Posterior vena cava (tissue), 2 donors: Measurements from ENCODE around the gene IRX2. TPM values are rescaled to one million over a fixed set of nuclear protein-coding genes. Genes with fewer than 3 reads are reported as not detected.

Source experiments
- DNase-seq: peaks from one replicate; pipeline ENCODE4 v3.0.0-alpha.2; 2020; ENCODE audit warnings: low spot score
- intact Hi-C, 2 donors: fragments of 100-400 bp; cut with DNase I; formaldehyde crosslinking; loops; one replicate each; pipeline versions ENCODE4 v1.14.1 to v1.14.2; 2022 to 2023
- long read RNA-seq, 2 donors: library from polyadenylated mRNA; unstranded; transcript quantifications; one replicate each; pipeline ENCODE4 v2.0.0, GENCODE V29; 2020 to 2021
- total RNA-seq, 2 donors: library from RNA; stranded (reverse); fragmentation: NEBNext Ultra II Directional; extraction: Animal tissue kit (Norgen Biotek cat#: 25700); gene quantifications; one replicate each; pipeline ENCODE4 v1.2.1, GENCODE V29; 2021
- donor health status: DM: yes; HTN: yes; CAD: no.
- donor health status: DM: yes; HTN: yes; CAD: no.

IRX2 gene
- under 1 TPM; 0.19 to 0.38 TPM for total RNA-seq
- long read RNA-seq, donor 1: 0 reads
- long read RNA-seq, donor 2, partial matches to known transcripts: 1 of 1 reads
- long read RNA-seq, donor 2, other reads (novel, unspliced or antisense): 0 of 1 reads

DNA sequence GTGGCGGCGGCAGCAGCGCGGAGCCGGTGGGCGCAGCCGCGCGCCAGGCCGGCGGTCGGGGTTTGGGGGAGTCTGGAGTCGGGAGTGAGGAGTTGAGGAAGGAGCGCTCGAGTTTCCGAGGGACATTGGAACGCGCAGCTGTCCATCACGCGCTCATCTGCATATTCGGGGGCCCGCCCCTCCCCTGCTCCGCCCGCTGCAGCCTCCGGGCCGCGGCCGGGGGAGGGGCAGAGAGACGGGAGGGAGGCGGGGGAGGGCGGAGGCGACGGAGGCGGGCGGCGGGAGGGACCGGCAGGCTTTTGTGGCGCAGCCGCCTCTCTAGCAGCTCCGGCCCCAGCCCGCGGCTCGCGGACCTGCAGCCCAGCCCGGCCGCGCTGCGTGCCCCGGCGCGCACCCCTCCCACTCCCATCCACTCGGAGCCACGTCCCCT lies at the start of gene IRX2:
TSS of gene IRX2 (minus strand) at position 86 of the 430 bp plus-strand sequence. CDS start 264 bp downstream, outside the sequence.
- DNase-seq: no peak

DNA sequence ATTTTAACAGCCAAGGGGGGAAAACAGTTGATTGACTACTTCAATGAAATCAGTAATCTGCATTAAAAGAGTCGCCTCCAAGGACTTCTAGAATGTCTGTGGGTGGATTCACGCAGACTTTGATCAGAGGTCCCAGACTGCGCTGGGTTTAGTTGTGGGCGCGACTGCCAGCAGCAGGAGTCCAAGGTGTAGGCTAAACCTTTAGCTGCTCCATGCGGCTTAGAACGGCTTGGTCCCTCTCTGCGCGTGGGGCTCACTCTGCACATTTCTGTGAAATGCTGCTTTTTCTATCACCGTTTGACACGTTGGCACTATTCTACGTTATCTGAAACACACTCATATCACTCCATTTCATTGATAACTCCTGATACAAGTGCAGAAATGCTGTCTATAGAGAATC lies 48.6 kb upstream of the IRX2 start:
- intact Hi-C loops: no loop called here

More for the DNA sequence above, at the start of gene IRX2:
- intact Hi-C loops: no loop called here

DNA sequence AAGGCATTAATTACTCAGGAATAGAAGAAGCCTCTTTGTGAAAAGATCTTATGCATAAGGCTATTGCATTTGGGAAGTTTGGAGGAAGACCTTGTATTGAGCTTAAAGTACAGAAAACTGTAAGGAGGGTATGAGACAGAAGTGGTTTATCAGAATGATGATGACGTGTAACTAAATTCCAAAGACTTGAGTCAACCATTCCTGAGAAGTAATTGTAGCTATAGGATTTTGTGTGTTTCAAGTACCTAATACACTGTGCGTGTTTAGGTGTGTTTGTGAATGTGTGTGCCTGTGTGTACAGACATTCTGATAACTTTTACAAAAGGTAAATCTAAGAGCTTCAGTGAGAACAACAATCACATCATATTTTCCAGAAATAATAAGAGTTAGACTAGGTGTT lies 46.5 kb upstream of the IRX2 start:
- intact Hi-C loops: loop anchor here in 1 of 2 donors (2.0 kb wide), 1 partner anchor 59 kb away; no protein-coding TSS in a partner anchor
- no peak for DNase-seq

More for the DNA sequence above, 48.6 kb upstream of the IRX2 start:
- no peak for DNase-seq

DNA sequence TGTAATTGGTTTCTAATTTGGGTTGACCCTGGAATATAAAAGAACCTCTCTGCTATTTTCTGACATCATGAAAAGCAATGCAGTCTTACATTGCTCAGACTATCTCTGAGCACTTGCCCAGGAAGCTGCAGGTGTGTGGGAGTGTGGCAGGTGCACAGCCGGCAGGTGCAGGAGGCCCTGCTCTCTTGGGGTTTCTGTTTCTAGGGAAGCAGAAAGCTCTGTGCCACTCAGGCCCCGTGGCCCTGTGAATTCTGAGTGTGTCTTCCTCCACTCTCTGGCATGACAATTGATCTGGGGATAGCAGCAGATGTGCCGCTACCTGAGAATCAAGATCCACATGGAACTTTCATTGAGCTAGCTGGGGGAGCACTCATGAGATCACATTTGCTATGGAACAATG lies 45.7 kb upstream of the IRX2 start:
- intact Hi-C loops: loop anchor here in 1 of 2 donors (2.0 kb wide), 1 partner anchor 60 kb away; no protein-coding TSS in a partner anchor
- no peak for DNase-seq

DNA sequence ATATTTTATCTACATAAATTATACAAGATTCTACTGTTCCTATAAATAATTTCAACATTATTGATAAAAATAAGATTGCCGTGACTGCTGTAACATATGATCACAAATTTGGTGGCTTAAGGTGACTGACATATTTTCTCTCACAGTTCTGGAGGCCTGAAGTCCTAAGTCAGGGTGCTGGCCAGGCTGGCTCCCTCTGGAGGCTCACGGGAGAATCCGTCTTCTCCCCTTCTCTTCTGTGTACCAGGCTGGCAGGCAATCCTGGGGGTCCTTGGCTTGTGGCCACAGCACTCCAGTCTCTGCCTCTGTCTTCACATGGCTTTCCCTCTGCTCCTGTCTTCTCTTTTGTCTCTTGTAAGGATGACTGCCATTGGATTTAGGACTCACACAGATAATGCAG lies 31.7 kb upstream of the IRX2 start:
- intact Hi-C loops: no loop called here
- no peak for DNase-seq

DNA sequence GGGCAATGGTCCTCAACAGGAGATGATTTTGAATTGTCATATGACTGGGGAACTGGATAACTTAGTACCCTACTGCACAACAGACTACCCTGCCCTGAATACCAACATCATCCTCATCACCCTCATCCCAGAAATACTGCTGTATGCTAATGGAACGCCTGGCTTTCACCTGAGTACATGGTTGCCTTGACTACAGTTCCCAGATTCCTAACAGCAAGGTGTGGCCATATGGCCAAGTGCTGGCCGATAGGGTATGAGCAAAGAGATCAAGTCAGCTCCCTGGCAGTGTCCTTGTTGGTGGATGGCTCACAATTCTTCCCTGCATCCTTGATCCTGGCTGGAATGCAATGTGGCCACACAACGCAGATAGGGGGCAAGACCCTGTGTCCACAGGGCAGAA lies 31.2 kb upstream of the IRX2 start:
- intact Hi-C loops: no loop called here
- no peak for DNase-seq

DNA sequence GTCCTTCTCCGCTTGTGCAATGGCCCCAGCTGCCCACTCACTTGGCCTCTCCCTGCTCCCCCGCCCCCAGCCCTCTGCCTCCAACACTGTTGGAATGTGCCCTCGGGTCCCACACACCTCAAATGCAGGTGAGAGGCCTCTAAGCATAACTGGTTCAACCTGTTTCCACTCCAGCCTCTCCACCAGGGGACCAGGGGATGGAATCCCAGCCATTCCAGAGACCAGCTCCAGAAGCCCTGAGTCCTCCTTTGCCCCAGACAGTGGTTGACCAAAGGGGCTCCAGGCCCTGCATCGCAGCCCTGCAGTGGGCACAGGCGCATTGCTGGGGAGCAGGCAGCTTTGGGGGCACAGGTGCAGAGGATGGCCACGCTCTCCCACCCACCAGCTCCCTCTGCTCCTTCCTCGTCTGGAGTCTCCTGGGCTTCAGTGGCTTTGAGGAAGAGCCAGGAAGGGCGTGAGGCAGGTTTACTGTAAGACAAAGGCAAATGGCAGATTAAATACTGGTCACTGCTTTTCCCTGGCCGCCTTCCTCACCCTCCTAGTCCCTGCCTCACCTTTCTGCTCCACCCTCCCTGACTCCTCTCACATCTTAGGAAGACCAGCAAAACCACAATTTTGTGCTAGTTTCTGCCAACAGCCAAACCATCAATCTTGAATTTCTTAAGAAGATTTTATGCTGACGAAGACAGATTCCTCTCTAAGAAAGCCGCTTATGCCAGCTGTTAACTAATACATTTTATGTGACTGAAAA lies 29.1 kb upstream of the IRX2 start:
- intact Hi-C loops: no loop called here

DNA sequence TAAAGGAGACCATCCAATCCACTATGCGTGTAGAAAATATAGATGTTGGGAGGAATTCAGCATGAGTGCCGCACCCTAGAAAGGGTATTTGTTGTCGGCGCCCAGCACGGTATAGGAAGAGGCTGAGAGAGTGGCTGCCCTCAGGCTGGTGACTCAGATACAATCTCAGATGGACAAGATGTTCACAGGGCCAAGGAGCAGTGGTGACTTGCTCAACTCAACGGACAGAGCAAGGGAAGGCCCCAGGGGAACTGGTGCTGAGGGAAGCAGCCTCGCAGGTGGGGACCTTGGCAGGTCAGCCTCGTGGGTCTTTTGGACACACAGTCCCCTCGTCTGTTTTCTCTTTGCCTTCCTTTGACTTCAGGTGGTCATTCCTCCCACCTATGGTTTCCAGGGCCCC lies 28.0 kb upstream of the IRX2 start:
- intact Hi-C loops: no loop called here
- no peak for DNase-seq

More for the DNA sequence above, 29.1 kb upstream of the IRX2 start:
- DNase-seq: no peak

DNA sequence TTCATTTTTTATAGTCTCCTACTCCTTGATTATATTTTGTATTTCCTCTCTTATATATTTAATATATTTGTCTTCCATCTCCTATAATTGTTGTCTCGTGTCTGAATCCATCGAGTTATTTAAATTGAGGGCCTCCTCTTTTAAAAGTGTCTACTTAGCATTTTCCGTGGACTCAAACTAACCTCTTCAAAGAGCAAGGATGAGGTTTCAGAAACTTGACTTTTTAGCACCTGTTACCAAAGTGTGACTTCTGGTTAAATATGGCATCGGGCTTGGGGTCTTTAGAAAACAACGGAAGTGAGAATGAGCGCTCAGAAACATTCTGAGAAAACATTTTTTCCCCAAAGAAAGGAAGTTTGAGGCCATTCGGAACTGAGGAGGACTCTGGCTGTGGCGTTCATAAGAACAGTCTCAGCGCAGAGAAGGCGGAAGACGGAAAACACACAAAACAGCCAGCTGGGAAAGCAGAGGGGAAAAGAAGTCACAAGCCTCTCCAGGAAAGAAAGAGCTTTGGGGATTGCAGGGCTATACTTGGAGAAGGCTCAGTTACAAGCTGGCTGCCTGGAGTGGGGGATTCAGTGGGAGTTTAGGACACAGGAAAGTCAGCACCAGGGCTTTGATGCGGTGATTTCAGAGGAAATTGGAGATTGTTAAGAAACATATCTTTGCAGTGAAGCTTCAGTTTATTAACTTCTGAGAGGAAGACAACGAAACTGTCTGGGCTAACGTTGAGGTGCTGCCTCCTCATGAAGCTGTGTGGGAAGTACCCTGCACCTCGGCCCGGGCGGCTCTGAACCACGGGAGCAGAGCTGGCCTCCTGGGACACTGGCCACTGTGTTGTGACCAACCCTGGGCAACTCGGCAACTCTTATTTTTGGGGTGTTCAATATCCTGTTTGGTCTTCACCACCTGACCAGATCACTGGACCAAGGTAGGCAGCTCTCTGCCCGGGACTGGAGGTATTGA lies 25.1 kb upstream of the IRX2 start:
- intact Hi-C loops: no loop called here
- DNase-seq: no peak

DNA sequence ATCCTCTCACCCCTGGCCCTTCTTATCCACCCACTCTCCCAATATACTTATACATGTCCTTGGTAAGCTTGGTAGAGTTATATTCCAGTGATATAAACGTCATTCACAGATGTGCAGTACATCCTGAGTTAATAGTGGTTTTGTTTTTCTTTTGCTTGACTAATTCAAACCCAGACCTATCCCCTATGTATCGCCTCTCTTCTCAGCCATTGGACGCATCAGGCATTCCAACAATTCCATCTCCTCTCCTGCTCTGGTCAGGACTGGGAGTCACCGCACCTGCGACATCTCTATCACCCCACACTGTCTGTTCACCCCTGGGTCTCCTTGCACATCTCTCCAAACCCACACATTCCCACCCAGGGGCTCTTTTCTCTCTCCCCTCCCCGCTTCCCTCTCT lies 21.9 kb upstream of the IRX2 start:
- intact Hi-C loops: no loop called here
- no peak for DNase-seq

DNA sequence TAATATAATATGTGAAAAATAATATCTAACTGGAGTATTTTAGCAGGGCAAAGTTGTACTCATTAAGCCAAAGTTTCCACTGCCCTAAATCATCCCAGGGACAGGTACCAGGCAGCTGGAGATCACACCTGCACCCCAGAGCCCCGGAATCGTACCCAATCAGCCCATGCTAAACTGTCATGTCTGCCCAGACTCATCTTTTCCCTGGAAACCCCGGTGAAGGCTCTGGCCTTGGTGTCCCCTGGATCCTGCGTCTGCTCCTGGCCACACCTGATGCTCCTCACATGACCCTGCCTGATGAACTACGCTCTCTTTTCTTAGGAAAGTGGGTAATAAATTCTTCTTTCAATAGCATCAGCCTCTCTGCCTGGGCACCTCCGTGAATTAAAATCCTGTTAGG lies 15.6 kb upstream of the IRX2 start:
- no peak for DNase-seq
- intact Hi-C loops: no loop called here

DNA sequence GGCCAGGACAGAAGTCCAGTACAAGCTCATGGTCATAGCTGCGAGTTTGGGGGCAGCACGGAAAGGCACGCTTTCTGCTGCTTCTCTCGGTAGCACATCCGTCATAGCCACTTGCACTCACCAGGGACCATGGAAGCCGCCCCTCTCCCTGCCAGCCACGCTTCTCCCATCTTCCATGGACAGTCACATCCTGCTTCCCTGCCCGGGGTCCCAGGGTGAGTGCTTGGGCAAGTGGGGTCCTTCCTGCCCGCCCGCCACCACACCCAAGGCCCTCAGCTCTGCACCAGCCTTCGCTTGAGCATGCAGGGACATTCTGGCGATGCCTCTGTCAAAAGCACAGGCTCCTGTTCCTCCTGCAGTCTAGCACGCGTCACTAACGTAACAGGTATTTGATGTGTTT lies 13.1 kb upstream of the IRX2 start:
- intact Hi-C loops: no loop called here
- no peak for DNase-seq

DNA sequence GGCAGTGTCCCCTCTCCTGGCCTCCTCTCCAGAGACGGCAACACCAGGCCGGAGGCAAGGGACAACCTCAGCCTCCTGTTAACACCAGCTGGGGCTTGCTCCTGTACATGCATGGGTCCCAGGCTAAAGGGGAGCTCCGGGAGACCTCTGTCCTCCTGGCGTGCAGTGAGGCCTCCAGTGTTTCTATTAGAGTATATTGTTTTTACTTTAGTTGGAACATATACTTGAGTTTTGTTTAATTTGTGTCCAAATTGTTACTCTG lies 12.0 kb upstream of the IRX2 start:
- intact Hi-C loops: no loop called here
- DNase-seq: no peak

DNA sequence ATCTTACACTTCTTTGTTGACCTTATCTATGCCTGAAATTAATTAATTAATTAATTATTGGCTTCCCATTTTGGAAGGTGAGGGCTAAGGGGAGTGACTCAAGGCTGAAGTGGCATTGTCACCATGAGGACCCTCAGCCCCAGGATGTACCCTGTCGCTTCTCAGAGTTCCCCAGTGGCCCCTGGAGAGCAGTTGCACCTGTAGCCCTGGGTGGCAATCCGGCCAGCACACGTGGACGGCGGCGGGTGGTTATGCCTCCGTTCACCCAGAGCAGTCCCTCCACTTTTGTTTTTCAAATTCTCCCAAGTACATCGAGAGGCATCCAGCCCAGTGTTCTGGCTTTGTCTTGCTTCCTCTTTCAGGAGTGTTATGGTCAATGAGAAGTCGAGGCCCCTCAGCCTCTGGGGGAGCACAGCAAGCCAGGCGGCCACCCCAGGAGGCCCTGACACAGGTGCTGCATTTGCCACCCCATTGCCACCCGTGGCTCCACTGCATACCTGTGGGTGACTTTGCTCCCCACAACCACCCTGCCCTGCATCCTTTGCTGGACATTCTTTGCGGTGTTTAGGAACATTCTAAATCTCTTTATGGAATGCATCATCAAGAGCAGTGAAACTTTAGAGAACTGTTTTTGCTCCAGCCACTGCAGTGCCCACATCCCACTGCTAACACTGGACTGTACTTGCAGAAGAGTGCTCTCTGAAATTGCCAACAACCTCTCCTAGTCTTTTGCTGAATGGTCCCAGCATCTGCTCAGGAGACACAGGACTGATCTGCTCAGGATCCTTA lies 11.5 kb upstream of the IRX2 start:
- DNase-seq: peak; percentile 71

DNA sequence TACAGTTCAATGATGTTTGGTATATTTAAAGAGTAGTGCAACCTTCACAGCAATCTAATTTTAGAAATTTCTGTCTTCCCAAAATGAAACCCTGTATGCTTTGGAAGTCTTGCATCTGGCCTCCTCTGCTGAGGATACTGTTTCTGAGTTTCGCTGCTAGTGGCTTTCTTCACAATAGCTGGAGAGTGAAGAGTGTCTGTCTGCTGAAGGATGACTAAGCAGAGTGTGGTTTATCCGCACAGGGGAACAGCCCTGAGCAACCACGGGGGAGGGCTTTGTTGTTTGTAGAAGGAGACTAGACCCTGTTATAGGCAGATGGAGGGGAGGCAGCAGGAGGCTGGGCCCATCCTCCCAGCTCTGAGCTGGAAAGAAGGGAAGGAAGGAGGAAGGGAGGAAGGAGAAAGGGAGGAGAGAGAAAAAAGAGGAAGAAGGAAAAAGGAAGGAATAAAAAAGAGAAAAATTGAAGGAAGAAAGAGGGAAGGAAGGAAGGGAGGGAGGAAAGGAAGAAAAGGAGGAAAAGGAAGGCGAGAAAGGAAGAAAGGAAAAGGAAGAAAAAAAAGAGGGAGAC lies 10.5 kb upstream of the IRX2 start:
- DNase-seq: no peak
- intact Hi-C loops: no loop called here

More for the DNA sequence above, 11.5 kb upstream of the IRX2 start:
- intact Hi-C loops: no loop called here

DNA sequence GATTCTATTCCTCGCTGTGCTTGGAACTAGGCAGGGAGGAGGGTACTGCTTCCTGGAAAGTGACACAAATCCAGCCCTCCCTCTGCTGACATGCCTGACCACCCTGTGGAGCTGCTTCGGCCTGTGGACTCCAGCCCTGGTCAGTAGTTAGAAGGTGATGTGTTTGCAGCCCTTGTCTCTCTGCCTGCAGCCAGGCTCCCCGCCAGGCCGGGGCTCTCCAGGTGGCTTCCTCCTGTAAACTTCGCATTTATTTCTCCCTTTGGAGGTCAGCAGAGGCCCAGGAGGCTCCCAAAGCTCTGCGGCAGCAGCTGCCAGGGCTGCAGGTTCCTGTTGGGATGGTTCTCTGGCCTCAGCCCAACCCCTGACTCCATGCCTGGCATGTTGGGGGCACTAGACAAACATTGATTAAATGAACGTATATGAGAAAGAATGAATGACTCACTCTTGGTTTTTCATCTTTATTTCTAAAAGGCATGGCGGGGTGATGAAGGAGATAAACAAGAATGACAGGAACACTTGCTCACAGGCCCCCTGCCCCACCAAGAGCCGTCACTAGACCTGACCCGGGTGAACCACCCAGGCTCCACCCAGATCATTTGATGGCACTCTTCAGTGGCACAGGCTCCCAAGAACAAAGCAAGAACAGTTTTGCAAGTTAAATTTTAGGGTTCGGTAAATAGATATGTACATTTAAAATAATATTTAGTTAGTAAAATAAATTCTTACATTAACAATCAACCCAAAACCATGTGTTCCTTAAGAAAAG lies 8.4 kb upstream of the IRX2 start:
- no peak for DNase-seq
- intact Hi-C loops: no loop called here

DNA sequence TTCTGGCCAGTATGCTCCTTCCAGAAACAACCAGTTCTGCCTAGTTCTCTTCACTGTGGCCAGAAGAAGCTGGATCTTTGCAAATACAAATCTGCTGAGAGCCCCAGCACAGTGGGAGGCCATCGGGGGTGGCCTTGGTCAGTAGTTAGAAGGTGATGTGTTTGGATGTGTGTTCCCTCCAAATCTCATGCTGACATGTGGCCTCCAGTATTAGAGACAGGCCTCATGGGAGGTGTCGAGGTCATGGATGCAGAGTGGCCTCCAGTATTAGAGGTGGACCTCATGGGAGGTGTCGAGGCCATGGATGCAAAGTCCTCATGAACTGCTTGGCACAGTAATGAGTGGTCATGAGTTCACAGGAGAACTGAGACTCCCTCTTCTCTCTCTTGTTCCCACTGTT lies 7.6 kb upstream of the IRX2 start:
- peak; percentile 36 for DNase-seq
- intact Hi-C loops: no loop called here

DNA sequence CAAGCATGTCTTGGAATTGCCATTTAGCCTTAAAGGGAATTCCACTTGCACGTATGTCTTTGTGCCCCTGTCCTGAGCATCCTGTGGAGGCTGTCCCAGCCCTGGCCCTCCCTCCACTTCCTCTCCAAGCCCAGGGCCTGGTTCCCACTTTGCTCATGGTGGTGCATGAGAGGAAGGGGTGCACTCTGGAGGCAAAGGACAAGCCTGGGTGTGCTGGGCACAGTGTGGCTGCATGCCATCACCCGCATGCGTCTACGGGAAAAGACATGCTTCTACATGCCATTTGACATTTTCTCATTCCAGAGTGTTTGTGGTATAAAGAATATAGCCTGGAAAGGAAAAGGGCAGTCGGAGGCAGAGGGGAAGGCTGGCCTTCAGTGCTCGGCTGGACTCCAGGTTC lies 7.2 kb upstream of the IRX2 start:
- DNase-seq: peak; percentile 29
- intact Hi-C loops: no loop called here
